Progenitor cell of endocrine pancreas (in vitro differentiated cells): ENCODE measurements around the gene OSR1. TPM values are rescaled to one million over a fixed set of nuclear protein-coding genes. Genes with fewer than 3 reads are reported as not detected.

Experiments
- DNase-seq: peaks from one replicate; pipeline ENCODE4 v3.0.0; 2021; ENCODE audit warnings: low spot score; ENCODE audit not compliant: unreplicated experiment
- H3K27ac Mint-ChIP-seq: 2 replicates; pipeline ENCODE4 v1.8.0; 2021; ENCODE audit warnings: mild to moderate bottlenecking, moderate library complexity, mixed read lengths
- H3K27me3 Mint-ChIP-seq: 2 replicates; pipeline ENCODE4 v1.8.0; 2021; ENCODE audit warnings: mixed read lengths
- H3K36me3 Mint-ChIP-seq: 2 replicates; pipeline ENCODE4 v1.8.0; 2022; ENCODE audit warnings: mixed read lengths; ENCODE audit not compliant: insufficient read depth
- H3K4me1 Mint-ChIP-seq: 2 replicates; pipeline ENCODE4 v1.8.0; 2021; ENCODE audit warnings: low read depth, mixed read lengths
- H3K4me3 Mint-ChIP-seq: 2 replicates; pipeline ENCODE4 v1.8.0; 2021; ENCODE audit warnings: low read depth, mild to moderate bottlenecking, moderate library complexity, mixed read lengths
- H3K9me3 Mint-ChIP-seq: 2 replicates; pipeline ENCODE4 v1.8.0; 2021; ENCODE audit warnings: low read depth, mixed read lengths
- total RNA-seq: library from RNA; stranded (reverse); gene quantifications from 2 replicates; pipeline ENCODE4 v1.2.1, GENCODE V29; 2021
- TF ChIP-seq, protein P1 (sequence below): fragments of 200-600 bp; sonication (generic); IDR thresholded peaks from one replicate; pipeline ENCODE4 v1.5.0; 2021; ENCODE audit warnings: antibody characterized with exemption, mild to moderate bottlenecking; ENCODE audit not compliant: unreplicated experiment

OSR1 gene
- total RNA-seq, 1 donor from 2014 or later, result 10.7 TPM

DNA sequence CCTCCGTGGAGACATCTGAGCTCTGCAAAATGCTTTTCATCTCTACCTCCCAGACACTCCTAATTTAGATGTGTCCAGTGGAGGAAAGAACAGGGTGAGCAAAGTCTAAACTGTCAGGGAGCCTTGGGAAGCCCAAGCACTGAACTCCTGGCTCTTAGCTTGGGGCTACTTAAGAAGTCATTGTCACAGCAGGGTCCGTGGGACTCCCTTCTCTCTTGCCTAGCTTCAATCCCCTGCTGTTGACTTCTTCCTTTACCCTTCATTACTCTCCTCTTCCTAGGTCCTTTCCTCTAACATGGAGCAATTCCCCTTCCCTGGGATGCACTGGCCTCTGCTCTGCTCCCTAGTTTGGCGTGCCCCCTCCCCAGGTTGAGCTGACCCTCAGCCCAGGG lies 3.4 kb downstream of the OSR1 start:
- H3K9me3 Mint-ChIP-seq, result no peaks in the 10 kb centered on the region
- peaks cover 68% of the 10 kb centered on the region for H3K27me3 Mint-ChIP-seq
- H3K4me1 Mint-ChIP-seq, result peaks cover 16% of the 10 kb centered on the region
- TF ChIP-seq, protein P1, sequence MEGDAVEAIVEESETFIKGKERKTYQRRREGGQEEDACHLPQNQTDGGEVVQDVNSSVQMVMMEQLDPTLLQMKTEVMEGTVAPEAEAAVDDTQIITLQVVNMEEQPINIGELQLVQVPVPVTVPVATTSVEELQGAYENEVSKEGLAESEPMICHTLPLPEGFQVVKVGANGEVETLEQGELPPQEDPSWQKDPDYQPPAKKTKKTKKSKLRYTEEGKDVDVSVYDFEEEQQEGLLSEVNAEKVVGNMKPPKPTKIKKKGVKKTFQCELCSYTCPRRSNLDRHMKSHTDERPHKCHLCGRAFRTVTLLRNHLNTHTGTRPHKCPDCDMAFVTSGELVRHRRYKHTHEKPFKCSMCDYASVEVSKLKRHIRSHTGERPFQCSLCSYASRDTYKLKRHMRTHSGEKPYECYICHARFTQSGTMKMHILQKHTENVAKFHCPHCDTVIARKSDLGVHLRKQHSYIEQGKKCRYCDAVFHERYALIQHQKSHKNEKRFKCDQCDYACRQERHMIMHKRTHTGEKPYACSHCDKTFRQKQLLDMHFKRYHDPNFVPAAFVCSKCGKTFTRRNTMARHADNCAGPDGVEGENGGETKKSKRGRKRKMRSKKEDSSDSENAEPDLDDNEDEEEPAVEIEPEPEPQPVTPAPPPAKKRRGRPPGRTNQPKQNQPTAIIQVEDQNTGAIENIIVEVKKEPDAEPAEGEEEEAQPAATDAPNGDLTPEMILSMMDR, result no peak
- no peak overlapping the region for H3K27ac Mint-ChIP-seq
- no peak overlapping the region for H3K4me3 Mint-ChIP-seq
- H3K36me3 Mint-ChIP-seq, result peaks cover 17% of the 10 kb centered on the region
- no peak for DNase-seq

GRCh38 chr2:19353721-19354050 lies 4.7 kb downstream of the OSR1 start:
- Mint-ChIP-seq H3K27ac (no peak overlapping the region), H3K4me3 (no peak overlapping the region), H3K36me3 (peaks cover 17% of the 10 kb centered on the region), H3K4me1 (peaks cover 16% of the 10 kb centered on the region), H3K27me3 (peaks cover 70% of the 10 kb centered on the region), H3K9me3 (no peaks in the 10 kb centered on the region)
- DNase-seq, result no peak
- TF ChIP-seq, protein P1, result no peak

- Mint-ChIP-seq H3K27me3 (peaks cover 70% of the 10 kb centered on the region), H3K36me3 (peaks cover 17% of the 10 kb centered on the region), H3K4me1 (peaks cover 16% of the 10 kb centered on the region), H3K9me3 (no peaks in the 10 kb centered on the region), H3K4me3 (no peak overlapping the region), H3K27ac (no peak overlapping the region)
- DNase-seq, result no peak
- TF ChIP-seq, protein P1, result no peak
These were observed 5.3 kb downstream of the OSR1 start for GRCh38 chr2:19352946-19353720.

DNA sequence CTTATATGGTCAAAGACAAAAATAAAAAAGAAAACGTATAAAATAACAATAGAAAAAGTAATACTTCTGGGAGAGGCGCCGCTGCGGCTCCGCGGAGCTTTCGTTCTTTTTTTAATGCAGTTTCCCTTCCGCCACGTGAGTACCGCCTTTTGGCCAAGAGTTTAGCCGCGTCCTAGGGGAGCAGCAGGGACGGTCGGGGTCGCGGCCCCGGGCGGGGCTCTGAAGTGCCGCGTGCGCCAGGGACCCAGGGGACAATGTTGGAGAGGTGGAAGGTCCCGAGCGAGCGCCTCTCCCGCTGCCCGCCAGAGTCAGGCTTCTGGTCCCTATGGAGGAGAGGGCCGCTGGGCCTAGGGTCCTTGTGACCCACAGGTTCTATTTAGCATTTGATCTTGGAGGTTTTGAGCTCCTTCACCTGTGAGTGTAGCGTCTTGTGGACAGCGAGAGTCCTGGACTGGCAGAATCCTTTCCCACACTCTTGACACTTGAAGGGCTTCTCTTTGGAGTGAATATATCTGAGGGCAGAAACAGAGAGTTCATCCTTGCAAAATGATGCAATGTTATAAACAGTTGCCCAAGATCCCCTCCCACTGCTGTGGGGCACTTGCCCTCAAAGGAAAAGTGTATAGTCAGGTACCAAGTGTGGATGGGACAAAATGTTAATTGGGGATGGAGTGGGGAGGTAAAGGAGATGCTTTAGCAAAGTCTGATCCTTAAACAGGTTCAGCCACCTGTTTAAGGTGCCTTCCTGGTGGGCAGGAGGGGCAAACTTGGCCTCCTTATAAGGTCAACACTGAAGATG lies 6.3 kb downstream of the OSR1 start:
- peaks cover 17% of the 10 kb centered on the region for H3K36me3 Mint-ChIP-seq

DNA sequence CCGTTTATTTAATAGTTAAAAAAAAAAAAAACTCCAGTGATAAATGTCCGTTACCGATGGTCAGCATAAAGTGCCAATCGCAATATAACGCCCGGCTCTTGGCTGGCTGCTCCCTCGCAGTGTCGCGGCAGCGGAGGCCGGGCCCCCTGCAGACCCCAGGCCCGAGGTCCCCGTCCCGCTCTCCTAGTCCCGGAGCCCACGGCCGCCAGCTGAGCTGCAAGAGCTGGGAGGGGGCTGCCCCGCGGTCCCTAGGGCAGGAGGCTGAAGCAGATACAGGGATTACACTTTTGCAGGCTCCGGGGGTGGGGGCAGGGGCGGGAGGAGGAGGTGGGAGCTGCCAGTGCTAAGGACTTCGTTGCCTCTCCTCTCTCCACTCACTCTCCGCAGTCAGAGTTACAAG lies 6.9 kb downstream of the OSR1 start:
- H3K4me3 Mint-ChIP-seq, result no peak overlapping the region

More for the DNA sequence above, 6.3 kb downstream of the OSR1 start:
- no peak overlapping the region for H3K4me3 Mint-ChIP-seq
- peaks cover 15% of the 10 kb centered on the region for H3K4me1 Mint-ChIP-seq
- TF ChIP-seq, protein P1, result no peak
- no peaks in the 10 kb centered on the region for H3K9me3 Mint-ChIP-seq
- DNase-seq, result no peak
- H3K27ac Mint-ChIP-seq, result no peak overlapping the region
- peaks cover 65% of the 10 kb centered on the region for H3K27me3 Mint-ChIP-seq

More for the DNA sequence above, 6.9 kb downstream of the OSR1 start:
- no peak overlapping the region for H3K27ac Mint-ChIP-seq
- TF ChIP-seq, protein P1, result no peak
- H3K4me1 Mint-ChIP-seq, result peaks cover 15% of the 10 kb centered on the region
- no peaks in the 10 kb centered on the region for H3K9me3 Mint-ChIP-seq
- H3K27me3 Mint-ChIP-seq, result peaks cover 59% of the 10 kb centered on the region
- peaks cover 17% of the 10 kb centered on the region for H3K36me3 Mint-ChIP-seq
- no peak for DNase-seq
